ENCODE data around the gene PROX1. TPM values are rescaled to one million over a fixed set of nuclear protein-coding genes. Genes with fewer than 3 reads are reported as not detected.

Gene PROX1
- total RNA-seq, 1 donor from 2014 or later: 0.32 TPM

DNA sequence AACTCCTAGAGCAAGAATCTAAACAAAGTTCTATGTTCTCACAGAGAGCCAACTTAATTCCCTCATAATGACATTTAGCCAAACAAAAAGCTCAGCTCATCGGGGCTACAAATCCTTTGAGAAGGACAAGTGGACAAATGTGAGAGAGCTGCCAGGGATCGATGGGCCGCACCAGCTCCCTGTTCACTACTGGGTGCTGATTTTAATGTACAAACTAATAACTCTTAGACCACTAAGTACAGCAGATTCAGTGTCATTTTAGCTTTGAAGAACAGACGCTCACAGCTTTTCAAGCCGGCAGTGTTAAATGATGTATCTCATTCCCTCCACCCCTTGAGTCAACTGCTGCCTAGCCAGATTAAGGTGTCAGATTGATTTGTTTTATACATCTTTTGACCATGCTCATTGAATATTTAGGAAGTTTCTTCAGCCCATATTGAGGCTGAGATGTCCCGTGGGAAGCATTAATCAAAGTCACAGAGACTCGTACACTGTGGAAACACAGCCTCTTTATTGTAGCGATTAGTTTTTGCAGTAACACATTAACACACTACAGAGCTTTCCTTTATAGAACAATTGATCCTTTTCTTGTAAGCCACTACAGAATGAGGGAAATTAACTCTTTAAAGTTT is 21.1 kb downstream of the PROX1 start:
- no peak overlapping the region for H3K27ac ChIP-seq

DNA sequence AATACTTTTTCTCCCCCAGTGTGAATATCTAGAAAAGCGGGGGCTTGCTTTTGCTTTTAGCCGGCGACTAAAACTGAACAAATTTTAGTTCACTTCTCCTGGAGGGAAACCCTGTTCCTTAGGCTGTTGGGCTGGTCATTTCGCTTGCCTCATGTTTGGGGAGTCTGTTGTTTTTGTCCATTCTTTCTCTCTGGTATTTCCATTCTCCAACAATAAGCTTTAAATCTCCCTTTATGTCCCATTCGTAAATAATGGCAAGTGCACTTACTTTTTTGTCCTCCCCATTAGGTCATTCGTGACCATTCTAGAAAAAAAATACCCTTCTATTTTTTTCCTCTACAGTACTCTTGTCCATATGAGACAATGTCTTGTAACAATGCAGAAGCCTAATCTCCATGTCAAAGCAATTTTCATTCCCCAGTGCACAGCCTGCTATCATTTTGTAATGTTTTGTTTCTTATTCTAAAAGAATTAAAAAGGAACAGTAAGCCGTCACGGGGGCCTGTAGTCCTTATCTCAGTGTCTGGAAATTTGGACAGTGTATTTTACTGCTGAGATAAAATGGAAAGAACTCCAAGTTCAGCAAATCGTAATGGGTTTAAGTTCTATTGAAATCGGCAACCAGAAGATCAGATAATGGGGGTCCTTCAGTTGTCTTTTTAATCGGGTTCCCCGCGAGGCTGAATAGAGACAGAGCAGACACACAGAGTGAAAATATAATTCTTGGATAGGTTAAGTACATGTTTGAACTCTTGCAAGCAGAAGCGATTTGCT is 21.8 kb downstream of the PROX1 start:
- TF ChIP-seq CTCF (IDR thresholded peaks at IDR 0.05): no peak
- no peaks in the 10 kb centered on the region for H3K4me1 ChIP-seq
- H3K4me3 ChIP-seq: no peak overlapping the region
- H3K27me3 ChIP-seq: no peaks in the 10 kb centered on the region
- intact Hi-C loops (cut with DNase I): no loop called here
- H3K27ac ChIP-seq: no peak overlapping the region
- no peaks in the 10 kb centered on the region for H3K9me3 ChIP-seq
- no peaks in the 10 kb centered on the region for H3K36me3 ChIP-seq
- DNase-seq (ENCODE audit: low spot score in 2 of 2): no peak

More for the DNA sequence above, 21.1 kb downstream of the PROX1 start:
- intact Hi-C loops (cut with DNase I): no loop called here
- no peak overlapping the region for H3K4me3 ChIP-seq
- DNase-seq (ENCODE audit: low spot score in 2 of 2): no peak
- H3K27me3 ChIP-seq: no peaks in the 10 kb centered on the region
- no peak for TF ChIP-seq CTCF (IDR thresholded peaks at IDR 0.05)
- H3K9me3 ChIP-seq: no peaks in the 10 kb centered on the region
- no peaks in the 10 kb centered on the region for H3K4me1 ChIP-seq
- H3K36me3 ChIP-seq: no peaks in the 10 kb centered on the region

GRCh38 chr1:214010197-214010573 is 22.4 kb downstream of the PROX1 start:
- Histone ChIP-seq H3K9me3 (no peaks in the 10 kb centered on the region), H3K4me3 (no peak overlapping the region), H3K27me3 (no peaks in the 10 kb centered on the region), H3K27ac (no peak overlapping the region), H3K4me1 (no peaks in the 10 kb centered on the region), H3K36me3 (no peaks in the 10 kb centered on the region)
- intact Hi-C loops (cut with DNase I): no loop called here
- DNase-seq (ENCODE audit: low spot score in 2 of 2): no peak
- no peak for TF ChIP-seq CTCF (IDR thresholded peaks at IDR 0.05)

GRCh38 chr1:214010717-214011116 is 22.9 kb downstream of the PROX1 start:
- H3K4me3 ChIP-seq: no peak overlapping the region
- no peak for TF ChIP-seq CTCF (IDR thresholded peaks at IDR 0.05)
- H3K36me3 ChIP-seq: no peaks in the 10 kb centered on the region
- DNase-seq (ENCODE audit: low spot score in 2 of 2): no peak
- H3K27ac ChIP-seq: no peak overlapping the region
- no peaks in the 10 kb centered on the region for H3K9me3 ChIP-seq
- H3K27me3 ChIP-seq: no peaks in the 10 kb centered on the region
- intact Hi-C loops (cut with DNase I): no loop called here
- no peaks in the 10 kb centered on the region for H3K4me1 ChIP-seq

DNA sequence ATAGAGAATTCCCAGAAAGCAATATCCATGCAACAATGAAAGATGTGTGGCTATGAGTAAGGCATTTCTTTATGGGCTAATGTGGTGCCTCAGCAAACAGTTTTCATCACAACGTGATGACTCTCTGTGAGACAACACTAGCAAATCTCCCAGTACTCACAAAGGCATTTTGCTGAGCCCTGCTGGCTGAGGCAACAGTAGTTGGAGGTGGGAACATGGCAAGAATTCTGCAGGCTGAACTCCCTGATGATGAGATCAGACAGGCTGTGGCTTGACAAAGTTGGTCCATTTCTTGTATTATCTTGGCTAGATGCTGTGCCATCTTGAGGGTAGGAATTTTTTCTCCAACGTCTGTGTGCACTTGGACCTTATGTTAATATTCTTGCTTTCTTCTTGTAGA is 24.6 kb downstream of the PROX1 start:
- Histone ChIP-seq H3K27me3 (no peaks in the 10 kb centered on the region), H3K9me3 (no peaks in the 10 kb centered on the region), H3K4me3 (no peak overlapping the region), H3K36me3 (no peaks in the 10 kb centered on the region), H3K27ac (no peak overlapping the region), H3K4me1 (no peaks in the 10 kb centered on the region)
- DNase-seq (ENCODE audit: low spot score in 2 of 2): no peak
- no peak for TF ChIP-seq CTCF (IDR thresholded peaks at IDR 0.05)
- intact Hi-C loops (cut with DNase I): no loop called here

Measured in ascending aorta (tissue), 2 donors.